HepG2 (cell line): ENCODE measurements around the gene ANKEF1. TPM values are rescaled to one million over a fixed set of nuclear protein-coding genes. Genes with fewer than 3 reads are reported as not detected.

Experiments used
- ATAC-seq: fragments of 200-7000 bp; cut with Tn5 transposase; 3 replicates; pipeline ENCODE4 v1.9.1; 2020; ENCODE audit warnings: mild to moderate bottlenecking, moderate library complexity
- BruUV-seq: library from RNA; stranded (reverse); fragments of 400-500 nt; replicated peaks from 2 replicates; lab custom pipeline; 2021; lab: Mats Ljungman, UMichigan
- CTCF ChIA-PET: fragments of 300-600 bp; formaldehyde crosslinking; extraction: SDS; loops from one replicate; lab custom pipeline; 2021; ENCODE audit warnings: low total read pairs, inconsistent platforms, low intra/inter-chr PET ratio; lab: Yijun Ruan, JAX
- POLR2A ChIA-PET: fragments of 350-600 bp; sonication (Branson Sonifier 250); formaldehyde crosslinking; loops from one replicate; lab custom pipeline; 2020; ENCODE audit warnings: antibody characterized with exemption, inconsistent platforms; lab: Yijun Ruan, JAX
- DNase-seq: peaks from one replicate; pipeline ENCODE4 v3.0.0-alpha.2; 2015; ENCODE audit warnings: low spot score
- FAIRE-seq: peaks from 3 replicates; lab custom pipeline; 2011; peaks lifted over from hg19 to GRCh38; lab: Jason Lieb, UNC
- H2AFZ ChIP-seq: one replicate; pipeline ENCODE4 v1.6.1; 2011; ENCODE audit warnings: low read length, inconsistent platforms
- H3K27ac ChIP-seq: fragments of 300-600 bp; 3 replicates; pipeline ENCODE4 v1.8.0; 2011; ENCODE audit warnings: mixed run types, mild to moderate bottlenecking, mixed read lengths, low read length, inconsistent platforms; ENCODE audit not compliant: insufficient read depth; ENCODE audit errors: extremely low read length
- H3K27me3 ChIP-seq, 2 experiments: fragments of 200-600 bp in 1 of 2; 2 replicates in 1 of 2; 3 replicates in 1 of 2; pipeline versions ENCODE4 v1.6.0 to v1.8.0; 2011; ENCODE audit warnings: low read length in 2 of 2, mild to moderate bottlenecking in 2 of 2, moderate library complexity in 2 of 2, inconsistent platforms in 1 of 2; ENCODE audit not compliant: insufficient read depth in 2 of 2, control insufficient read depth in 1 of 2
- H3K36me3 ChIP-seq, 2 experiments: fragments of 200-600 bp in 1 of 2; replicated peaks in 1 of 2; 2 replicates in 1 of 2; 3 replicates in 1 of 2; pipeline versions ENCODE4 v1.5.1 to v1.8.0; 2011; ENCODE audit warnings: low read length in 2 of 2, inconsistent platforms in 1 of 2; ENCODE audit not compliant: insufficient read depth in 2 of 2, control insufficient read depth in 1 of 2
- H3K4me1 ChIP-seq: 2 replicates; pipeline ENCODE4 v1.5.1; 2012; ENCODE audit warnings: low read length, inconsistent platforms; ENCODE audit not compliant: insufficient read depth
- H3K4me2 ChIP-seq: 2 replicates; pipeline ENCODE4 v1.6.0; 2011; ENCODE audit warnings: low read depth, low read length, inconsistent platforms
- H3K4me3 ChIP-seq, 3 experiments: fragments of 200-600 bp in 1 of 3; sonication (generic), shearing (Covaris generic) in 1 of 3; replicated peaks in 1 of 3; 2 replicates each; pipeline ENCODE4 v1.5.1; 2011 to 2016; ENCODE audit warnings: low read length in 3 of 3, inconsistent platforms in 2 of 3, low read depth in 2 of 3, mild to moderate bottlenecking in 2 of 3, control low read depth in 1 of 3, mixed read lengths in 1 of 3; ENCODE audit not compliant: insufficient read depth in 1 of 3
- H3K79me2 ChIP-seq: one replicate; pipeline ENCODE4 v1.6.1; 2011; ENCODE audit warnings: low read length, inconsistent platforms; ENCODE audit not compliant: insufficient read depth
- H3K9ac ChIP-seq: 2 replicates; pipeline ENCODE4 v1.6.0; 2011; ENCODE audit warnings: mild to moderate bottlenecking, low read depth, low read length, inconsistent platforms; ENCODE audit not compliant: insufficient read depth
- H3K9me3 ChIP-seq: 2 replicates; pipeline ENCODE4 v1.5.1; 2012; ENCODE audit warnings: mild to moderate bottlenecking, low read length
- H4K20me1 ChIP-seq: 2 replicates; pipeline ENCODE4 v1.6.0; 2011; ENCODE audit warnings: inconsistent platforms, mild to moderate bottlenecking, low read length, moderate library complexity; ENCODE audit not compliant: insufficient read depth
- MNT ChIP-seq: fragments of 450-650 bp; IDR thresholded peaks from 2 replicates; pipeline ENCODE4 v1.6.1; 2016
- SALL1 ChIP-seq: sonication (generic); formaldehyde crosslinking; IDR thresholded peaks from 2 replicates; pipeline ENCODE4 v1.8.0; 2022; ENCODE audit warnings: mild to moderate bottlenecking, missing genetic modification reagents
- ZBTB21 ChIP-seq: sonication (generic); formaldehyde crosslinking; IDR thresholded peaks from 2 replicates; pipeline ENCODE4 v1.4.0; 2020; ENCODE audit warnings: missing genetic modification reagents
- ZNF687 ChIP-seq: sonication (generic); formaldehyde crosslinking; IDR thresholded peaks from 2 replicates; pipeline ENCODE4 v1.5.1; 2020; ENCODE audit warnings: mild to moderate bottlenecking, missing genetic modification reagents, moderate library complexity
- WGBS: methylation state at CpG from one replicate; pipeline ENCODE4 v1.1.6; 2017; ENCODE audit warnings: low lambda C conversion rate; 5-methylcytosine and 5-hydroxymethylcytosine counted together
- in situ Hi-C: cut with HindIII; loops from 2 replicates; pipeline ENCODE4 v1.10.0; 2017; ENCODE audit warnings: low pct_unique_long_range_greater_than_20kb; ENCODE audit not compliant: extremely low pct_ligation_motif_present
- intact Hi-C: fragments of 100-400 bp; cut with micrococcal nuclease; formaldehyde crosslinking; loops from one replicate; pipeline ENCODE4 v1.10.0; 2022; ENCODE audit not compliant: unreplicated experiment
- polyA plus RNA-seq, 8 experiments: library from polyadenylated mRNA; depleted of rRNA in 3 of 8; stranded (reverse) in 7 of 8; unstranded in 1 of 8; fragments of >200 nt; fragmentation: Illumina TruSeq in 4 of 8; extraction: Trizol in 4 of 8; gene quantifications; 2 replicates each; pipeline versions ENCODE4 v1.2.1 to v1.2.3, GENCODE V29; 2011 to 2016; ENCODE audit warnings: low read depth in 4 of 8, missing spikeins in 1 of 8, mixed read lengths in 1 of 8; ENCODE audit not compliant: insufficient read depth in 1 of 8
- total RNA-seq, 5 experiments: library from RNA; depleted of rRNA; stranded (reverse); fragments of >200 nt; fragmentation: Illumina TruSeq; extraction: Trizol; gene quantifications; 2 replicates each; pipeline ENCODE4 v1.2.3, GENCODE V29; 2016; ENCODE audit warnings: low read depth in 1 of 5

Gene ANKEF1
- total and polyA plus RNA-seq, 2 of the 13 experiments (the other 11 are each of a cell fraction or from before 2014, with no cell fraction given) = 3.1 to 8.6 TPM

- TF ChIP-seq ZNF687 (CRISPR knock-in tag) = no peak
Measured at GRCh38 chr20:10007747-10008146, 27.0 kb upstream of the ANKEF1 start (continued).

DNA sequence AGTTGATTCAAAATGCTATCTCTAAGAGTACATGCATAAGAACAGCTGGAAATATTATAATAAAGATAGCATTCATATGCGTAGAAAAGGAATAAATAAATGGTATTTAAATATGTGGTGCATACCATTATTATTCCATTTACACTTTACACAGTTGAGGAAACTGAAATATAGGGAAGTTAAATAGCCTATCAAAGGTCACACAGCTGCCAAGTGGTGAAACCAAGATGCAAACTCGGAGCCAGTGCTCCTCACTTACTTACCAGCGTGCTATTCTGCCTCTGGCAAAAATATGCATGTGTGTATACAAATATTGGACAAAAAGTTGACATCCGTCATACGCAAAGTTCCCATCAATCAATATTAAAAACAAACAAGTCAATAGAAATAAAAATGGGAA is 22.3 kb upstream of the ANKEF1 start:
- Histone ChIP-seq H3K9me3 (no peaks in the 10 kb centered on the region), H3K27ac (no peak overlapping the region), H3K79me2 (no peaks in the 10 kb centered on the region), H2AFZ (no peak overlapping the region), H3K4me2 (no peak overlapping the region), H3K4me3 (no peak overlapping the region), H3K4me1 (no peaks in the 10 kb centered on the region), H3K36me3 (no peaks in the 10 kb centered on the region), H3K27me3 (no peaks in the 10 kb centered on the region), H4K20me1 (no peaks in the 10 kb centered on the region), H3K9ac (no peak overlapping the region)
- ATAC-seq = no peak
- intact Hi-C loops = no loop called here
- POLR2A ChIA-PET = no interaction called here
- DNase-seq = no peak
- 16% methylated on average over 5 of the region's 5 CpGs for WGBS
- TF ChIP-seq ZBTB21 (CRISPR knock-in tag) = no peak
- in situ Hi-C loops = no loop called here
- CTCF ChIA-PET = no interaction called here
- BruUV-seq = no TSS peak
- no peak for FAIRE-seq

DNA sequence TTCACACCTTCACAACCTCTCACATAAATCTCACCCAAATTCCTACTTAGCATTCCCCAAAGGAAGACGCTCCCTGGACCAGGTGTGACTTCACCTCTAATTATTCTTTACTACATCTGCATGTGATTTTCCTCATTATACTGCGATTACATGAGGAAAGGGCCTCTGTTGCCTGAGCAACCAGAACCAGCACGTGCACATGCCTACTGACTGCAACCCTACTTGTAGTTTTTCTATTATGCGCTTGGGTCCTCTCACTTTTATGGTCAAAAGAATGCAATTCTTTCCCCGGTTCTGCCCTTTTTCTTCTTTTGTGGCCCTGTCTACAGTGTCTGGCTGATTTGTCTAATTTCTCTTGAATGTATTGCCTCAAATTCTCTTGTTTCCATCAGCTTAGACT is 20.4 kb upstream of the ANKEF1 start:
- Histone ChIP-seq H3K27ac (no peak overlapping the region), H3K9ac (no peak overlapping the region)
- TF ChIP-seq MNT (peak; percentile 69), SALL1 (CRISPR knock-in tag) (no peak)
- TF ChIP-seq, all 625 proteins: peak for 1
- Histone ChIP-seq H2AFZ (no peak overlapping the region), H3K27me3 (no peaks in the 10 kb centered on the region), H3K36me3 (no peaks in the 10 kb centered on the region), H3K4me2 (no peak overlapping the region), H3K79me2 (no peaks in the 10 kb centered on the region), H3K4me1 (no peaks in the 10 kb centered on the region), H3K4me3 (no peak overlapping the region), H4K20me1 (no peaks in the 10 kb centered on the region), H3K9me3 (no peaks in the 10 kb centered on the region)
- ChIA-PET CTCF (no interaction called here), POLR2A (no interaction called here)
- WGBS = 39% methylated on average over 5 of the region's 5 CpGs
- intact Hi-C loops = no loop called here
- DNase-seq = no peak
- BruUV-seq = no TSS peak
- FAIRE-seq = no peak
- no peak for ATAC-seq
- in situ Hi-C loops = no loop called here
